ENCODE measurements around the gene NLRP1.
A peak's percentile ranks its signal among the peaks of the same experiment; 100 is the strongest.

The NLRP1 gene

GRCh38 chr17:5486206-5487124, 97.8 kb downstream of the NLRP1 start, which contains the start of gene MIS12:
TSS of gene MIS12 (plus strand) at chr17:5486566. CDS start at chr17:5488863, 2,297 bp downstream.
- H3K27me3 ChIP-seq (ENCODE audit: low read depth, low read length), result no peaks in the 10 kb centered on the region
- H3K4me3 ChIP-seq (ENCODE audit: low read length), result peak within 1 kb of the TSS; percentile 98
- H3K79me2 ChIP-seq (ENCODE audit: low read length), result peaks cover 41% of the 10 kb centered on the region
- H3K4me1 ChIP-seq (ENCODE audit: low read length), result peaks cover 12% of the 10 kb centered on the region
- H3K9ac ChIP-seq (ENCODE audit: low read length), result peak within 1 kb of the TSS; percentile 98
- H3K9me3 ChIP-seq (ENCODE audit: insufficient read depth, low read length), result no peaks in the 10 kb centered on the region
- peak within 1 kb of the TSS; percentile 83 for H3K4me2 ChIP-seq (ENCODE audit: low read length)
- TF ChIP-seq CTCF (IDR thresholded peaks at IDR 0.05; ENCODE audit: low read depth, low read length), result no peak
- TF ChIP-seq EZH2phosphoT487 (IDR thresholded peaks at IDR 0.05; ENCODE audit: low read depth), result no peak
- peak within 1 kb of the TSS; percentile 99 for H3K27ac ChIP-seq (ENCODE audit: low read length)
- H4K20me1 ChIP-seq (ENCODE audit: insufficient read depth, low read length), result no peaks in the 10 kb centered on the region
- peaks cover 48% of the 10 kb centered on the region for H3K36me3 ChIP-seq (replicated peaks; ENCODE audit: low read depth, low read length)
- peak within 1 kb of the TSS; percentile 78 for H2AFZ ChIP-seq (ENCODE audit: low read depth, low read length)

- no peak for TF ChIP-seq EZH2phosphoT487 (IDR thresholded peaks at IDR 0.05; ENCODE audit: low read depth)
- TF ChIP-seq CTCF (IDR thresholded peaks at IDR 0.05; ENCODE audit: low read depth, low read length), result no peak
- peaks cover 44% of the 10 kb centered on the region for H3K36me3 ChIP-seq (replicated peaks; ENCODE audit: low read depth, low read length)
- peak within 1 kb of the TSS; percentile 98 for H3K4me3 ChIP-seq (ENCODE audit: low read length)
These were observed 98.8 kb downstream of the NLRP1 start, which contains the start of gene DERL2 for GRCh38 chr17:5485270-5486205. TSS of gene DERL2 (minus strand) at chr17:5486178. CDS start at chr17:5486161, 17 bp downstream.

GRCh38 chr17:5481451-5481850, 102.9 kb downstream of the NLRP1 start:
- no peak overlapping the region for H3K27ac ChIP-seq (ENCODE audit: low read length)
- no peaks in the 10 kb centered on the region for H3K9me3 ChIP-seq (ENCODE audit: insufficient read depth, low read length)
- no peak for TF ChIP-seq EZH2phosphoT487 (IDR thresholded peaks at IDR 0.05; ENCODE audit: low read depth)
- TF ChIP-seq CTCF (IDR thresholded peaks at IDR 0.05; ENCODE audit: low read depth, low read length), result no peak
- H3K9ac ChIP-seq (ENCODE audit: low read length), result no peak overlapping the region
- peaks cover 33% of the 10 kb centered on the region for H3K36me3 ChIP-seq (replicated peaks; ENCODE audit: low read depth, low read length)
- no peaks in the 10 kb centered on the region for H4K20me1 ChIP-seq (ENCODE audit: insufficient read depth, low read length)
- H3K27me3 ChIP-seq (ENCODE audit: low read depth, low read length), result no peaks in the 10 kb centered on the region
- H2AFZ ChIP-seq (ENCODE audit: low read depth, low read length), result no peak overlapping the region
- H3K4me2 ChIP-seq (ENCODE audit: low read length), result no peak overlapping the region
- no peak overlapping the region for H3K4me3 ChIP-seq (ENCODE audit: low read length)
- peaks cover 22% of the 10 kb centered on the region for H3K79me2 ChIP-seq (ENCODE audit: low read length)
- H3K4me1 ChIP-seq (ENCODE audit: low read length), result peaks cover 9% of the 10 kb centered on the region

More at GRCh38 chr17:5485270-5486205, 98.8 kb downstream of the NLRP1 start, which contains the start of gene DERL2:
- Histone ChIP-seq H3K9me3 (ENCODE audit: insufficient read depth, low read length) (no peaks in the 10 kb centered on the region), H3K4me2 (ENCODE audit: low read length) (peak within 1 kb of the TSS; percentile 83), H3K27ac (ENCODE audit: low read length) (peak within 1 kb of the TSS; percentile 99), H3K27me3 (ENCODE audit: low read depth, low read length) (no peaks in the 10 kb centered on the region), H3K9ac (ENCODE audit: low read length) (peak within 1 kb of the TSS; percentile 98), H2AFZ (ENCODE audit: low read depth, low read length) (peak within 1 kb of the TSS; percentile 78), H3K79me2 (ENCODE audit: low read length) (peaks cover 41% of the 10 kb centered on the region), H3K4me1 (ENCODE audit: low read length) (peaks cover 12% of the 10 kb centered on the region), H4K20me1 (ENCODE audit: insufficient read depth, low read length) (no peaks in the 10 kb centered on the region)

All from OCI-LY3 (cell line).